SK-N-SH treated with all-trans-retinoic acid at 6 μM for 48 hours (cell line): Measurements from ENCODE around the gene UBTD1.
"Not testable (repeated sequence)": the region's sequence is repeated elsewhere in the genome, so short reads cannot be mapped to it uniquely, and the experiment has no call there.

ENCODE experiments used
- ATAC-seq: fragments of 200-7000 bp; cut with Tn5 transposase; 3 replicates; pipeline ENCODE4 v1.9.1; 2020; ENCODE audit warnings: mild to moderate bottlenecking, moderate library complexity
- ARNTL ChIP-seq: fragments of 450-650 bp; formaldehyde crosslinking; IDR thresholded peaks from 2 replicates; pipeline ENCODE4 v1.5.0; 2020; ENCODE audit warnings: low read depth, mild to moderate bottlenecking, moderate library complexity, borderline replicate concordance
- BACH2 ChIP-seq: fragments of 250-450 bp; sonication (Bioruptor Pico); IDR thresholded peaks from 2 replicates; pipeline ENCODE4 v1.9.0; 2021; ENCODE audit warnings: mild to moderate bottlenecking, borderline replicate concordance
- CSDC2 ChIP-seq: fragments of 250-450 bp; sonication (Bioruptor Pico); IDR thresholded peaks from 2 replicates; pipeline ENCODE4 v1.5.0; 2020; ENCODE audit warnings: mild to moderate bottlenecking, moderate library complexity
- GLIS3 ChIP-seq: fragments of 250-450 bp; sonication (Bioruptor Pico); IDR thresholded peaks from 2 replicates; pipeline ENCODE4 v1.5.0; 2020; ENCODE audit warnings: mild to moderate bottlenecking, moderate library complexity
- ISL1 ChIP-seq: fragments of 250-450 bp; sonication (Bioruptor Pico); IDR thresholded peaks from 2 replicates; pipeline ENCODE4 v2.1.2; 2022; ENCODE audit warnings: mild to moderate bottlenecking, moderate library complexity
- OSR1 ChIP-seq: fragments of 250-450 bp; sonication (Bioruptor Pico); IDR thresholded peaks from 2 replicates; pipeline ENCODE4 v1.8.0; 2022; ENCODE audit warnings: moderate library complexity, mild to moderate bottlenecking, inconsistent platforms
- PPARA ChIP-seq: fragments of 250-450 bp; sonication (Bioruptor Pico); IDR thresholded peaks from 2 replicates; pipeline ENCODE4 v1.5.0; 2020; ENCODE audit warnings: mild to moderate bottlenecking, borderline replicate concordance
- RARB ChIP-seq: fragments of 250-450 bp; sonication (Bioruptor Pico); IDR thresholded peaks from 2 replicates; pipeline ENCODE4 v1.8.0; 2021; ENCODE audit warnings: mild to moderate bottlenecking, moderate library complexity
- SNAI2 ChIP-seq: fragments of 250-450 bp; sonication (Bioruptor Pico); IDR thresholded peaks from 2 replicates; pipeline ENCODE4 v1.5.0; 2020; ENCODE audit warnings: mild to moderate bottlenecking, moderate library complexity
- TCF4 ChIP-seq: fragments of 250-450 bp; sonication (Bioruptor Pico); IDR thresholded peaks from 2 replicates; pipeline ENCODE4 v1.8.0; 2021; ENCODE audit warnings: mild to moderate bottlenecking, moderate library complexity, borderline replicate concordance
- TOX ChIP-seq: fragments of 250-450 bp; sonication (Bioruptor Pico); IDR thresholded peaks from 2 replicates; pipeline ENCODE4 v1.8.0; 2021; ENCODE audit warnings: mild to moderate bottlenecking, moderate library complexity, borderline replicate concordance
- ZC3H10 ChIP-seq: fragments of 250-450 bp; sonication (Bioruptor Pico); IDR thresholded peaks from 2 replicates; pipeline ENCODE4 v1.5.1; 2021; ENCODE audit warnings: mild to moderate bottlenecking, moderate library complexity
- ZFP3 ChIP-seq: fragments of 250-450 bp; sonication (Bioruptor Pico); IDR thresholded peaks from 2 replicates; pipeline ENCODE4 v1.5.0; 2020; ENCODE audit warnings: mild to moderate bottlenecking, moderate library complexity
- ZFP30 ChIP-seq: fragments of 450-650 bp; formaldehyde crosslinking; IDR thresholded peaks from 2 replicates; pipeline ENCODE4 v1.5.0; 2022; ENCODE audit warnings: mild to moderate bottlenecking, moderate library complexity
- ZNF565 ChIP-seq: fragments of 450-650 bp; formaldehyde crosslinking; conservative IDR thresholded peaks from 2 replicates; pipeline ENCODE4 v1.5.0; 2020; ENCODE audit warnings: low read depth, mild to moderate bottlenecking, moderate library complexity
- ZNF70 ChIP-seq: fragments of 450-650 bp; formaldehyde crosslinking; IDR thresholded peaks from 2 replicates; pipeline ENCODE4 v1.5.0; 2020; ENCODE audit warnings: mild to moderate bottlenecking, moderate library complexity
- ZNF8 ChIP-seq: fragments of 450-650 bp; formaldehyde crosslinking; IDR thresholded peaks from 2 replicates; pipeline ENCODE4 v1.5.0; 2020; ENCODE audit warnings: mild to moderate bottlenecking, moderate library complexity
- TF ChIP-seq, protein P1 (sequence below): fragments of 250-450 bp; sonication (Bioruptor Pico); IDR thresholded peaks from 2 replicates; pipeline ENCODE4 v1.5.1; 2021; ENCODE audit warnings: mild to moderate bottlenecking, moderate library complexity
- TF ChIP-seq, protein P2 (sequence below): fragments of 250-450 bp; sonication (Bioruptor Pico); IDR thresholded peaks from 2 replicates; pipeline ENCODE4 v1.5.1; 2020; ENCODE audit warnings: low read depth, mild to moderate bottlenecking, moderate library complexity
- TF ChIP-seq, protein P3 (sequence below): fragments of 250-450 bp; sonication (Bioruptor Pico); IDR thresholded peaks from 2 replicates; pipeline ENCODE4 v1.5.0; 2020; ENCODE audit warnings: mild to moderate bottlenecking, moderate library complexity
- TF ChIP-seq, protein P4 (sequence below): fragments of 250-450 bp; sonication (Bioruptor Pico); IDR thresholded peaks from 2 replicates; pipeline ENCODE4 v1.8.0; 2020; ENCODE audit warnings: mild to moderate bottlenecking, moderate library complexity, borderline replicate concordance

UBTD1 gene

DNA sequence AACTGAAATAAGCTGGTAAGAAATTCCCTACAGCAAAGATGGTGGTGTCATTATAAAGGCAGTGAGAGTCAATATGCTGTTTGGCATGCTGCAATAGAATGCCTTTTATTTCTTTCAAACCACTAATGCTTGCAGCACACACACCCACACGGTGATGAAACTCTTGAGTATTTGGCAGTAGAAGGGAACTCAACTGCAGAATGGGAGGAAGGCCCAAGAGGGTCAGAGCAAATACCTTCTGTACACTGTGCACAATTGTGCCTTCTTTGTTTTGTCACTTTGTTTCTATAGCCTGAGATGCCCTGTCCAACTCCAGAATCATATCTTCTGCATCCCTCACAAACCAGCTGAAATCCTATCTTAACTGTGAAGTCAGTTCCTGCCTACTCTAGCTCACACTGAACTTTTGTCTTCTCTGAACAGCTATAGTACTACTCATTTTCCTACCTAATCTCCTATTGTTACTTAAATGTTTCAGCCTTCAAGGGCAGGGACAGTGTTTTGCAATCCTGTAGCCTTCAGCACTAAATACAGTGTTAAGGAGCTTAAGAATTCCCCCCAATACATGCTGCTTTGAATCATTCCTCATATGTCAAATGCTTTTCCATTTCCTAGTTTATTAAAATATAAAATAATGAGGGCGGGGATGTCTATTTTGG lies 22.7 kb upstream of the UBTD1 start:
- no peak for ATAC-seq
- TF ChIP-seq ARNTL, result no peak
- no peak for TF ChIP-seq ZNF565 (CRISPR knock-in tag)
- TF ChIP-seq ZC3H10 (CRISPR knock-in tag), result no peak
- TF ChIP-seq GLIS3 (CRISPR knock-in tag), result no peak

DNA sequence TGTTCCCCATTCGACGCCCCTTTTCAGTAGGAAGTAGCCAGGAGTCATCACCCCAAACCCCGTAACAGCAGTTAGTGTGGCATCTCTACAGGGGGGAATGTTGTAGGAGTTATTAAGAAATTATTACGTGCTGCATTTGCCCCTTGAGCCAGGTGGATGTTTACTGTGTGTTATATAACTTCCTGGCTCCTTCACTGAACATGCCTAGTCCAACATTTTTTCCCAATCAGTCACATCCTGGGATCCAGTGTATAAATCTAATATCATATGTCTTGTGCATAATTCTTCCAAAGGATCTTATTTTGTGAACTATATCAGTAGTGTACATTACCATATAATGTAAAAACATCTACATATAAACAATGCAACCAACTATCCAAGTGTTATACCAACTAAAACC lies 19.3 kb upstream of the UBTD1 start:
- not testable (repeated sequence) for ATAC-seq

GRCh38 chr10:97479939-97480338 lies 18.8 kb upstream of the UBTD1 start:
- TF ChIP-seq ZNF70 (no peak), BACH2 (CRISPR knock-in tag) (no peak), OSR1 (no peak), RARB (no peak)
- TF ChIP-seq, protein P1, sequence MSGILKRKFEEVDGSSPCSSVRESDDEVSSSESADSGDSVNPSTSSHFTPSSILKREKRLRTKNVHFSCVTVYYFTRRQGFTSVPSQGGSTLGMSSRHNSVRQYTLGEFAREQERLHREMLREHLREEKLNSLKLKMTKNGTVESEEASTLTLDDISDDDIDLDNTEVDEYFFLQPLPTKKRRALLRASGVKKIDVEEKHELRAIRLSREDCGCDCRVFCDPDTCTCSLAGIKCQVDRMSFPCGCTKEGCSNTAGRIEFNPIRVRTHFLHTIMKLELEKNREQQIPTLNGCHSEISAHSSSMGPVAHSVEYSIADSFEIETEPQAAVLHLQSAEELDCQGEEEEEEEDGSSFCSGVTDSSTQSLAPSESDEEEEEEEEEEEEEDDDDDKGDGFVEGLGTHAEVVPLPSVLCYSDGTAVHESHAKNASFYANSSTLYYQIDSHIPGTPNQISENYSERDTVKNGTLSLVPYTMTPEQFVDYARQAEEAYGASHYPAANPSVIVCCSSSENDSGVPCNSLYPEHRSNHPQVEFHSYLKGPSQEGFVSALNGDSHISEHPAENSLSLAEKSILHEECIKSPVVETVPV (CRISPR knock-in tag), result no peak
- TF ChIP-seq, protein P2, sequence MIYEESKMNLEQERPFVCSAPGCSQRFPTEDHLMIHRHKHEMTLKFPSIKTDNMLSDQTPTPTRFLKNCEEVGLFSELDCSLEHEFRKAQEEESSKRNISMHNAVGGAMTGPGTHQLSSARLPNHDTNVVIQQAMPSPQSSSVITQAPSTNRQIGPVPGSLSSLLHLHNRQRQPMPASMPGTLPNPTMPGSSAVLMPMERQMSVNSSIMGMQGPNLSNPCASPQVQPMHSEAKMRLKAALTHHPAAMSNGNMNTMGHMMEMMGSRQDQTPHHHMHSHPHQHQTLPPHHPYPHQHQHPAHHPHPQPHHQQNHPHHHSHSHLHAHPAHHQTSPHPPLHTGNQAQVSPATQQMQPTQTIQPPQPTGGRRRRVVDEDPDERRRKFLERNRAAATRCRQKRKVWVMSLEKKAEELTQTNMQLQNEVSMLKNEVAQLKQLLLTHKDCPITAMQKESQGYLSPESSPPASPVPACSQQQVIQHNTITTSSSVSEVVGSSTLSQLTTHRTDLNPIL (CRISPR knock-in tag), result no peak
- ATAC-seq, result no peak

DNA sequence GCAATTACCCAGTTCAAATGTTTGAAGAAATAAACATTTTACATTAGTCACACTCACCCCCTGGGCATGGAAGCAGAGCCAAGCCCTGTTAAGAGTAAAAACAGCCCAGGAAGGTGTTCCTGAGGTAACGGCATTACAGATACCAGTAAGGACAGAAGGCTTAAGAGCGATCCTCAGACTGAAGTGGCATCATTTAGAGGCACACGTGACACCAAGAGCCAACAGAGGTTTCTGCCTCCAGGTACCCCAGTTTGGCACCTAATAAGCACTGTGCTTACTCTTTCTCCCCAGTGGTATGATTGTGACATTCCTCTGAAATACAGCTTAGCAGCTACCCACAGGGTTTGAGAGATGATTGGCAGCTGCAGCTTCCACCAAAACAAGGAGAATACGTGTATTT lies 17.7 kb upstream of the UBTD1 start:
- ATAC-seq, result no peak
- TF ChIP-seq TCF4, result no peak
- TF ChIP-seq SNAI2 (CRISPR knock-in tag), result no peak
- TF ChIP-seq CSDC2, result no peak
- TF ChIP-seq ZNF70, result no peak
- no peak for TF ChIP-seq TOX (CRISPR knock-in tag)
- TF ChIP-seq, protein P1 (CRISPR knock-in tag), result no peak
- TF ChIP-seq ZNF565 (CRISPR knock-in tag), result no peak
- no peak for TF ChIP-seq ZFP3 (CRISPR knock-in tag)
- TF ChIP-seq, protein P3, sequence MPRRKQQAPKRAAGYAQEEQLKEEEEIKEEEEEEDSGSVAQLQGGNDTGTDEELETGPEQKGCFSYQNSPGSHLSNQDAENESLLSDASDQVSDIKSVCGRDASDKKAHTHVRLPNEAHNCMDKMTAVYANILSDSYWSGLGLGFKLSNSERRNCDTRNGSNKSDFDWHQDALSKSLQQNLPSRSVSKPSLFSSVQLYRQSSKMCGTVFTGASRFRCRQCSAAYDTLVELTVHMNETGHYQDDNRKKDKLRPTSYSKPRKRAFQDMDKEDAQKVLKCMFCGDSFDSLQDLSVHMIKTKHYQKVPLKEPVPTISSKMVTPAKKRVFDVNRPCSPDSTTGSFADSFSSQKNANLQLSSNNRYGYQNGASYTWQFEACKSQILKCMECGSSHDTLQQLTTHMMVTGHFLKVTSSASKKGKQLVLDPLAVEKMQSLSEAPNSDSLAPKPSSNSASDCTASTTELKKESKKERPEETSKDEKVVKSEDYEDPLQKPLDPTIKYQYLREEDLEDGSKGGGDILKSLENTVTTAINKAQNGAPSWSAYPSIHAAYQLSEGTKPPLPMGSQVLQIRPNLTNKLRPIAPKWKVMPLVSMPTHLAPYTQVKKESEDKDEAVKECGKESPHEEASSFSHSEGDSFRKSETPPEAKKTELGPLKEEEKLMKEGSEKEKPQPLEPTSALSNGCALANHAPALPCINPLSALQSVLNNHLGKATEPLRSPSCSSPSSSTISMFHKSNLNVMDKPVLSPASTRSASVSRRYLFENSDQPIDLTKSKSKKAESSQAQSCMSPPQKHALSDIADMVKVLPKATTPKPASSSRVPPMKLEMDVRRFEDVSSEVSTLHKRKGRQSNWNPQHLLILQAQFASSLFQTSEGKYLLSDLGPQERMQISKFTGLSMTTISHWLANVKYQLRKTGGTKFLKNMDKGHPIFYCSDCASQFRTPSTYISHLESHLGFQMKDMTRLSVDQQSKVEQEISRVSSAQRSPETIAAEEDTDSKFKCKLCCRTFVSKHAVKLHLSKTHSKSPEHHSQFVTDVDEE, result no peak
- no peak for TF ChIP-seq ZNF8
- TF ChIP-seq PPARA (CRISPR knock-in tag), result no peak
- TF ChIP-seq ISL1 (CRISPR knock-in tag), result no peak
- no peak for TF ChIP-seq ARNTL
- no peak for TF ChIP-seq ZC3H10 (CRISPR knock-in tag)
- no peak for TF ChIP-seq BACH2 (CRISPR knock-in tag)
- no peak for TF ChIP-seq RARB
- TF ChIP-seq, protein P2 (CRISPR knock-in tag), result no peak
- TF ChIP-seq, protein P4, sequence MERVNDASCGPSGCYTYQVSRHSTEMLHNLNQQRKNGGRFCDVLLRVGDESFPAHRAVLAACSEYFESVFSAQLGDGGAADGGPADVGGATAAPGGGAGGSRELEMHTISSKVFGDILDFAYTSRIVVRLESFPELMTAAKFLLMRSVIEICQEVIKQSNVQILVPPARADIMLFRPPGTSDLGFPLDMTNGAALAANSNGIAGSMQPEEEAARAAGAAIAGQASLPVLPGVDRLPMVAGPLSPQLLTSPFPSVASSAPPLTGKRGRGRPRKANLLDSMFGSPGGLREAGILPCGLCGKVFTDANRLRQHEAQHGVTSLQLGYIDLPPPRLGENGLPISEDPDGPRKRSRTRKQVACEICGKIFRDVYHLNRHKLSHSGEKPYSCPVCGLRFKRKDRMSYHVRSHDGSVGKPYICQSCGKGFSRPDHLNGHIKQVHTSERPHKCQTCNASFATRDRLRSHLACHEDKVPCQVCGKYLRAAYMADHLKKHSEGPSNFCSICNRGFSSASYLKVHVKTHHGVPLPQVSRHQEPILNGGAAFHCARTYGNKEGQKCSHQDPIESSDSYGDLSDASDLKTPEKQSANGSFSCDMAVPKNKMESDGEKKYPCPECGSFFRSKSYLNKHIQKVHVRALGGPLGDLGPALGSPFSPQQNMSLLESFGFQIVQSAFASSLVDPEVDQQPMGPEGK (CRISPR knock-in tag), result no peak
- no peak for TF ChIP-seq GLIS3 (CRISPR knock-in tag)
- no peak for TF ChIP-seq ZFP30 (CRISPR knock-in tag)
